Right atrium auricular region (tissue), 2 donors: ENCODE measurements around the gene MPP4. TPM values are rescaled to one million over a fixed set of nuclear protein-coding genes. Genes with fewer than 3 reads are reported as not detected.

Source experiments
- DNase-seq: peaks from one replicate; pipeline ENCODE4 v3.0.0-alpha.2; 2019; ENCODE audit warnings: low spot score
- H3K27ac ChIP-seq, 2 donors: fragments of 200-600 bp; sonication (generic); 1 replicate in 1 of 2; 2 replicates in 1 of 2; pipeline ENCODE4 v1.5.1; 2016 to 2019
- H3K27me3 ChIP-seq, 2 donors: fragments of 200-600 bp; sonication (generic); one replicate each; pipeline versions ENCODE4 v1.5.1 to v1.6.0; 2017 to 2019
- H3K36me3 ChIP-seq: fragments of 200-600 bp; sonication (generic); one replicate; pipeline ENCODE4 v1.5.1; 2016
- H3K4me1 ChIP-seq, 2 donors: fragments of 200-600 bp; sonication (generic); one replicate each; pipeline versions ENCODE4 v1.5.1 to v1.6.0; 2017 to 2019
- H3K4me3 ChIP-seq, 2 donors: fragments of 200-600 bp; sonication (generic); 1 replicate in 1 of 2; 2 replicates in 1 of 2; pipeline ENCODE4 v1.5.1; 2017 to 2019; ENCODE audit warnings: mild to moderate bottlenecking in 1 of 2, moderate library complexity in 1 of 2
- H3K9me3 ChIP-seq, 2 donors: fragments of 200-600 bp; sonication (generic); one replicate each; pipeline ENCODE4 v1.5.1; 2019
- total RNA-seq, 2 donors: library from RNA; depleted of rRNA; stranded (reverse); fragments of >200 nt; gene quantifications; one replicate each; pipeline ENCODE4 v1.1.0, GENCODE V29; 2016
- TF ChIP-seq, protein P1 (sequence below), 2 donors: fragments of 200-600 bp; sonication (generic); IDR thresholded peaks; one replicate each; pipeline ENCODE4 v1.5.1; 2019; ENCODE audit warnings: antibody characterized with exemption in 2 of 2

The MPP4 gene
- total RNA-seq, 2 donors from 2014 or later: 0.35 TPM; not detected in 1

- H3K27ac ChIP-seq: peak overlapping the region; percentile 89 to 95
- peaks cover 0 to 18% of the 10 kb centered on the region in 2 donors for H3K4me1 ChIP-seq
- DNase-seq: no peak
These were observed 56.3 kb downstream of the MPP4 start for GRCh38 chr2:201642086-201642578.

GRCh38 chr2:201639205-201639604, 59.2 kb downstream of the MPP4 start:
- Histone ChIP-seq H3K9me3 (no peaks in the 10 kb centered on the region), H3K4me3 (no peak overlapping the region), H3K27me3 (no peaks in the 10 kb centered on the region), H3K4me1 (peaks cover 0 to 15% of the 10 kb centered on the region in 2 donors), H3K36me3 (no peaks in the 10 kb centered on the region), H3K27ac (no peak overlapping the region)
- DNase-seq: no peak
- TF ChIP-seq, protein P1, sequence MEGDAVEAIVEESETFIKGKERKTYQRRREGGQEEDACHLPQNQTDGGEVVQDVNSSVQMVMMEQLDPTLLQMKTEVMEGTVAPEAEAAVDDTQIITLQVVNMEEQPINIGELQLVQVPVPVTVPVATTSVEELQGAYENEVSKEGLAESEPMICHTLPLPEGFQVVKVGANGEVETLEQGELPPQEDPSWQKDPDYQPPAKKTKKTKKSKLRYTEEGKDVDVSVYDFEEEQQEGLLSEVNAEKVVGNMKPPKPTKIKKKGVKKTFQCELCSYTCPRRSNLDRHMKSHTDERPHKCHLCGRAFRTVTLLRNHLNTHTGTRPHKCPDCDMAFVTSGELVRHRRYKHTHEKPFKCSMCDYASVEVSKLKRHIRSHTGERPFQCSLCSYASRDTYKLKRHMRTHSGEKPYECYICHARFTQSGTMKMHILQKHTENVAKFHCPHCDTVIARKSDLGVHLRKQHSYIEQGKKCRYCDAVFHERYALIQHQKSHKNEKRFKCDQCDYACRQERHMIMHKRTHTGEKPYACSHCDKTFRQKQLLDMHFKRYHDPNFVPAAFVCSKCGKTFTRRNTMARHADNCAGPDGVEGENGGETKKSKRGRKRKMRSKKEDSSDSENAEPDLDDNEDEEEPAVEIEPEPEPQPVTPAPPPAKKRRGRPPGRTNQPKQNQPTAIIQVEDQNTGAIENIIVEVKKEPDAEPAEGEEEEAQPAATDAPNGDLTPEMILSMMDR (IDR thresholded peaks at IDR 0.05): no peak

More at GRCh38 chr2:201642086-201642578, 56.3 kb downstream of the MPP4 start:
- Histone ChIP-seq H3K27me3 (no peaks in the 10 kb centered on the region), H3K36me3 (no peaks in the 10 kb centered on the region), H3K4me3 (peak overlapping the region; percentile 71 to 89), H3K9me3 (no peaks in the 10 kb centered on the region)
- TF ChIP-seq, protein P1 (IDR thresholded peaks at IDR 0.05): no peak

DNA sequence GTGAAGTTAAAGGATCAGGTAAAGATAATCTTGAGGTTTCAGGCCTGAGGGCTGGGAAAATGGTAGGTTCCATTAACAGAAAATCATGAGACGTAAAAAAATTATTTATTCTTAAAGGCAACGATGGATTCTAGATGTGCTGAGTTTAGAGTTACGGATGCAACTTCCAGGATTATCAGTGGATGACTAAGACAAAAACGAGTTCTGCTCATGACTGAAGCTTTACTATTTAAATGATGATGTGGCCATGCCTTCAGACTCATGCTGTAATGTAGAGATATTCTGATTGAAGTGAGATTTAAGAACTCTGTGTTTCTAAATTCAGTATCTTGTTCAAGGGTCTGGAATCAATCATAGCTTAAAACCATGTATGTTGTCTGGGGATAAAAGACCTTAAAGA, 60.1 kb downstream of the MPP4 start:
- H3K4me1 ChIP-seq: peaks cover 0 to 6% of the 10 kb centered on the region in 2 donors
- H3K9me3 ChIP-seq: no peaks in the 10 kb centered on the region
- peaks cover 3% of the 10 kb centered on the region for H3K36me3 ChIP-seq
- H3K4me3 ChIP-seq: no peak overlapping the region
- DNase-seq: no peak
- no peak overlapping the region for H3K27ac ChIP-seq
- TF ChIP-seq, protein P1 (IDR thresholded peaks at IDR 0.05): no peak
- H3K27me3 ChIP-seq: no peaks in the 10 kb centered on the region

DNA sequence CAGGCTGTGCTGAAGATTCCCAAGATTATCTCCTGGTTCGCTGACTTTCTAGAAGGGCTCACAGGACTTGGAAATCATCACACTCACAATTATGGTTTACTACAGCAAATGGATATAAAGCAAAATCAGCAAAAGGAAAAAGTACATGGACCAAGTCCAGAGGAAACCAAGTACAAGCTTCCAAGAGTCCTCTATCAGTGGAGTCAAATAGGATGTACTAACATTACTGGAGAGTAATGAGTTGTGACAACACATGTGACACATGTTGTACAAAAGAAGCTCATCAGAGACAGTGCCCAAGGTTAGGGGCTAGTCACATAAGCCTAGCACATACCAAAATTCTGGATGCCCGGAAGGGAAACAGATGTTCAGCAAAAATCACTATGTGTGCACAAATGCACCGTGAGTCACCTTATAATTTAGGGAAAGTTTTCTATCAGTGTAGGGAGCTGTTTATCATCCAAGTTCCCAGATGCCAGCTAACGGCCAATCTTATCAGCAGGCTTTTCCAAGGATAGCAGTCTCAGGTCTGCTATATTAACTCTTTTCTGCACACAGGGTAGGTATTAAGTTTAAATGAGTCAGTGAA, 64.7 kb downstream of the MPP4 start:
- Histone ChIP-seq H3K9me3 (no peaks in the 10 kb centered on the region), H3K27ac (no peak overlapping the region), H3K4me3 (no peak overlapping the region), H3K27me3 (no peaks in the 10 kb centered on the region), H3K4me1 (no peaks in the 10 kb centered on the region), H3K36me3 (peaks cover 34% of the 10 kb centered on the region)
- TF ChIP-seq, protein P1 (IDR thresholded peaks at IDR 0.05): no peak
- no peak for DNase-seq

DNA sequence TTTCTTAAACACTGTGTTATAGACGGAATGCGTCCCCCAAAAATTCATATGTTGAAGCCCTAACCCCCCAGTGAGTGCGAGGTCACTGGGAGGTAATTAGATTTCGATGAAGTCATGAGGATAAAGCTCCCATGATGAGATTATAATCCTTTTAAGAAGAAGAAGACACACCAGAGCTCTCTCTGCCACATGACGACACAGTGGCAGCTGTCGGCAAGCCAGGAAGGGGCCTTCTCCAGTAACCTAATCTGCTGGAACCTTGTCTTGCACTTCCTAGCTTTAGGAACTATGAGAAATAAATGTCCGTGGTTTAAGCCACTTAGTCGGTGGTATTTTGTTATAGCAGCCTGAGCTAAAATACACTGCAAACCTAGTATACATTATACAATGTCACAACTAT, 67.4 kb downstream of the MPP4 start:
- DNase-seq: no peak
- H3K27me3 ChIP-seq: no peaks in the 10 kb centered on the region
- H3K9me3 ChIP-seq: no peaks in the 10 kb centered on the region
- peaks cover 38% of the 10 kb centered on the region for H3K36me3 ChIP-seq
- H3K27ac ChIP-seq: no peak overlapping the region
- no peaks in the 10 kb centered on the region for H3K4me1 ChIP-seq
- H3K4me3 ChIP-seq: no peak overlapping the region
- TF ChIP-seq, protein P1 (IDR thresholded peaks at IDR 0.05): no peak

DNA sequence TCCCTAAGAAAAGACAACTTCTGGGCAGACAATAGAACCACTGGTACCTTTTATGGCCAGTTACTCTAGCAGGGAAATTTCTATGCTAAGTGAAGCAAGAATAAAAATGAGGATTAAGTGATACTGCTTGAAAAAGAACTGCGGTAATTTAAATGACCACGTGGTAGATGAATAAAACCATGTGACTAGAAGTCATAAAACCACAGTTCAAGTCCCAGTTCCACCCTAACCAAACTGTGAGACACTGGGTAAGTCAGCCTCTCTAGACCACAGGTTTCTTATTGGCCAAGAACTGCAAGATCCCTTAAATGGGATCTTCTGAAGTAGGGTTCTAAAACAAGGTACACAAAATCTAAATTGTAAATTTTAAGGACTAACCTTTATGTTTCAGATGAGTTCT, 67.9 kb downstream of the MPP4 start:
- H3K36me3 ChIP-seq: peaks cover 41% of the 10 kb centered on the region

More for the DNA sequence above, 67.9 kb downstream of the MPP4 start:
- H3K4me3 ChIP-seq: no peak overlapping the region
- H3K27ac ChIP-seq: no peak overlapping the region
- H3K27me3 ChIP-seq: no peaks in the 10 kb centered on the region
- H3K9me3 ChIP-seq: no peaks in the 10 kb centered on the region
- no peaks in the 10 kb centered on the region for H3K4me1 ChIP-seq
- DNase-seq: no peak
- TF ChIP-seq, protein P1 (IDR thresholded peaks at IDR 0.05): no peak
